GM18498 (cell line): ENCODE results near the gene ZNF521.

Experiments
- ATAC-seq: cut with Tn5 transposase; IDR thresholded peaks from one replicate; pipeline ENCODE4 v1.9.1; 2021; ENCODE audit warnings: mild to moderate bottlenecking, moderate library complexity; ENCODE audit not compliant: unreplicated experiment

ZNF521 gene

DNA sequence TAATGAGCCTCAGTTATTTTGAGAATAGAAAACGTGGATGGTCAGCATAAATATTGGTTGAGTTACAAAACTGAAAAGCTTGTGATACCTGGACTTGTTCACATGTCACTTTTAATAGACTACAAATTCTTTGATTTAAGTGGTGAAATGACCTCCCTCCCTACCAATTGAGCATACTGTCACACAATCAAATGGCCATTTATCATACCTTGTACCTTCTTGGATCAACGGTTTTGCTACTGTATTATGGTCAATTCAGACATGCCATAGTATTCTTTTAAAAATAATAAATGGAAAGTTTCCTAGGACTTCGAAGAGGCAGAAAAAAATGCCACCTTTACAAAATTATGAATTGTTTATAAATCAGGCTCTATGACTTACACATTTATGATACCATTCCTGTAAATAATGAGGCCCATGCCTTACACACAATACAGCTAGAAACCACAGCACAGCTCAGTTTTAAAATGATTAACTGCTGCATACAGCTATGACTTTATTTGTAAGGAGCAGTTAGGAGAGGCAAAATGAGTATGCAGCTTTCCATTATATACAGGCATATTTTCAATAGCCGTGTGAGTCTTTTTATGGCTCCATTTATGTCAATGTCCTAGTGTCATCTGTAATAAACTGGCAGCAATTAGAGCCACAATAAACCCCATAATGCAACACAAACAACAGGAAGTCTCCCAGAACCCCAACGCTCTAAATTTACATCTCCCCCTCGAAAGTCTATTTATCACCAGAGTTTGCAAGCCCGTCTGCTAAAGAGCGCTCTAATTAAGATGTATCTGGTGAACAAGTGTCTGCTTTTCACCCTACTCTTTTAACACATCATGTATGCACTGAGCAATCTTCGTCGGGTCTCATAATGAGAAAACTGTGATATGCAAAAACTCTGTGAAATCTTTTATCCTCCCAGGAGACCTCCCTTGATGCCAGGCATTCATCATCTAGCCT is 176.1 kb downstream of the ZNF521 start:
- no peak for ATAC-seq

DNA sequence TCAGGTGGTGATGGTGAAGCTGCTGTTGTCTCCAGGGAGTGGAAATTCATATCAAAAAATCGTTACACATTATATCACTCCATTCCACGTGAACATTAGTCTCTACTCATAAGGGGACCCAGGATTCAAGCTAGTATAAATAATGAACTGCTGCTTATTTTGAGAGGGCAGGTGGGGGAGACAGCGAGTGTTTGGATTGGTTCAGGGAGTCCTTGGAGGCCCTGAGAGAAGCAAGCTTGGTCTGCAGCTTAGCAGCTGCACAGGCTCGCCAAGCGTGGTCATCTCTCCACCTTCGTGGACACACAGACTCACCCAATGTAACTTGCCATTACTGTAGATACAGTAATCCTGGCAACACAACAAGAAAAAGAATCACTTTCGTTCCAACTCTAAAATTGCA is 177.6 kb downstream of the ZNF521 start:
- no peak for ATAC-seq

DNA sequence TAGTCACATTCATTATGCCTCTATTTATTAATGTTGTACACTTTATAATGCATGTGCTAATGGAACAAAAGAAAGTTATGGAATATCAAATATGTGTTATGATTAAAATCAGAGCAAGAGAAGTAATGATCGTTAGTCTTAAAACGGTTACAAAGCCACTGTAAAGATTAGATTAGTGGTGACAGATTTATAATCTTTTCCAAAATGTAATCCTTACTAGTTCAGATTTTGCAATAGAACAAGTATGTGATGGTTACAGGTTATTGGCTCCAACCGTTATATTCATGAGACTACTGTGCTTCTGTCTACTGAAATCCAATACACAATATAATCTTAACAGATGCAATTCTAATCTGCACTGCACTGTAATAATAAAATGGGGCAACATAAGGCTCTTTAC is 180.6 kb downstream of the ZNF521 start:
- no peak for ATAC-seq

DNA sequence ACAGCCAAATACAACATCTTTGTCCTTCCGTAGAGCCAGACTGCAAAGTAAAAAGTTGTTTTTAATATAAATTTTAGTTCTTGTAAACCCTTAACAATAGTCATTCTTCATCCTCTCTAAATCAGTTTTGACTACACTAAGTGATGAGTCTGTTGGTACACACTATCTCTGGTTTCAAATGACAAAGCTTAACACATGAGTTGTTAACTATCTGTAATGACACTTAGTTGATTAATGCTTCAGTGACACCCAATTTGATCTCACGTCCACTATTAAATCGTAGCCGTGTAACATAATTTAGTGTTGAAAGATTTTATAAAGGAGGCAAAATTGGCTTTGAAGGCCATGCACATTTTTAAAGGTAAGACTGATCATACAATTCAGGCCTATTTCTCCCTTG is 181.6 kb downstream of the ZNF521 start:
- ATAC-seq, result no peak

DNA sequence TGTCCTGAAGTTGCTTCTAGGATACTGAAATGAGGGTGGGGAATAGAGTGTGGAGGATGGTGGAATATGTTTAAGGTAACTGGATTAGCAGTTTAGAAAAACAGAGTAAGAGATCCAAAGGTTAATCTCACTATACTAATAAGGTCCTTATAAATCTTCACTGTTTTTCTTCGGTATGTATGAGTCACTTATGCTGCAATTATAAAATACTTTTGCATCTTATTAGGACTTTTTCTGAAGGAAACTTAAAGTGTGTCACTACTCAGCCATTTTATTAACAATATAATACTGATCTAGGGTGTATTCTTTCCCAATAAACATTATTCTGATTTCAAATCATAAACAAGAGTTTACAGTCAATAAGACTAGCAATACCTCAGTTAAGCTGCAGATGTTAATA is 182.3 kb downstream of the ZNF521 start:
- no peak for ATAC-seq

GRCh38 chr18:25167612-25168410 is 184.2 kb downstream of the ZNF521 start:
- no peak for ATAC-seq

- no peak for ATAC-seq
These were observed 185.9 kb downstream of the ZNF521 start for GRCh38 chr18:25166113-25166512.

- ATAC-seq, result peak; percentile 91
These were observed 186.8 kb downstream of the ZNF521 start for GRCh38 chr18:25164848-25165811.

GRCh38 chr18:25164211-25164847 is 187.6 kb downstream of the ZNF521 start:
- peak; percentile 38 for ATAC-seq

- ATAC-seq, result no peak
These were observed 198.5 kb downstream of the ZNF521 start for GRCh38 chr18:25153426-25153825.

DNA sequence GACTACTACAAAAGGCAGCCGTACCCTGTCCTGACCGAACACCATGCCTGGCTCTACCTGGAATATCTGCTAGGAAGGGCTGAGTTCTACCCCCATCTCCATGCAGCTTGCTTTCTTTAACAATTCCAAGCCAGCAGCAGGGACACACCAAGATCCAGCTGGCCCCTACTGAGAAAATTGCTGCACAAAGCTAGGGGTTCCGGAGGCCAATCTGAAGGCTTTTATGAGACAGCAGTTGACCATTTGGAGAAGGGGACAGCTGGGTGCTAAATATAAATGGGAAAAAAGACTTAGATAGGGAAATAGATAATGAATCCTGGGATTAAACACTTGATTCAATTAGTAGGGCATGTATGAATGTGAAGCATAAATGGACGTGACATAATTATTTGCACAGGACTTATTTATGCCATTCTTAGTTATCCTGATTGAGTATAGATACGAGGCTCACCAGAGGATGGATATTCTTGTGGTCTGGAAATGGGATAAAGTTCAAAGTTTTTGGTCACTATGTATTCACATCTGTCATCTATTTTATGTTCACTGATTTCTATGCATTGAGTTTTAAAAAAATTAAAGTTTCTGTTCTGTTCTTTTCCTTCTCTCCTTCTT is 204.0 kb downstream of the ZNF521 start:
- no peak for ATAC-seq

DNA sequence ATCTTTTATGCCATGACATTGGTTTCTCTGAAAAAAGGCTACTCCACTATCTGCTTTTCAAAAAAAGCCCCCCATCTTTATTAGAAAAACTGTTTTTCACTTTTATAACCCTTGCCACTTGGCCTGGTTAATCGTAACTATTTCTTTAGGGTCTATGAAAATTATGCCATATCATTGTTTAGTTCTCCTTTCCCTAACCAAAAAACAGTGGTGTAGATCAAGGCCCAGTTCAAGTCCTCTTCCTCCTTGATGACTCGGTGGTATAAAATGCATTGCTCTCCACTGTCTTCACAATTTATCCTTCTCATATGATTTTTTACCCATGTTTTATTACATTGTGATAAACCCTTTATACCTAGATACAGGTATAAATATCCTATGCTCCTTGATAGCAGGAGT is 205.5 kb downstream of the ZNF521 start:
- no peak for ATAC-seq

GRCh38 chr18:25145731-25146511 is 206.0 kb downstream of the ZNF521 start:
- no peak for ATAC-seq

- no peak for ATAC-seq
These were observed 207.1 kb downstream of the ZNF521 start for GRCh38 chr18:25144820-25145219.

- ATAC-seq, result no peak
These were observed 210.1 kb downstream of the ZNF521 start for GRCh38 chr18:25141886-25142285.

GRCh38 chr18:25141399-25141798 is 210.6 kb downstream of the ZNF521 start:
- ATAC-seq, result no peak

- ATAC-seq, result no peak
These were observed 211.0 kb downstream of the ZNF521 start for GRCh38 chr18:25140962-25141308.

DNA sequence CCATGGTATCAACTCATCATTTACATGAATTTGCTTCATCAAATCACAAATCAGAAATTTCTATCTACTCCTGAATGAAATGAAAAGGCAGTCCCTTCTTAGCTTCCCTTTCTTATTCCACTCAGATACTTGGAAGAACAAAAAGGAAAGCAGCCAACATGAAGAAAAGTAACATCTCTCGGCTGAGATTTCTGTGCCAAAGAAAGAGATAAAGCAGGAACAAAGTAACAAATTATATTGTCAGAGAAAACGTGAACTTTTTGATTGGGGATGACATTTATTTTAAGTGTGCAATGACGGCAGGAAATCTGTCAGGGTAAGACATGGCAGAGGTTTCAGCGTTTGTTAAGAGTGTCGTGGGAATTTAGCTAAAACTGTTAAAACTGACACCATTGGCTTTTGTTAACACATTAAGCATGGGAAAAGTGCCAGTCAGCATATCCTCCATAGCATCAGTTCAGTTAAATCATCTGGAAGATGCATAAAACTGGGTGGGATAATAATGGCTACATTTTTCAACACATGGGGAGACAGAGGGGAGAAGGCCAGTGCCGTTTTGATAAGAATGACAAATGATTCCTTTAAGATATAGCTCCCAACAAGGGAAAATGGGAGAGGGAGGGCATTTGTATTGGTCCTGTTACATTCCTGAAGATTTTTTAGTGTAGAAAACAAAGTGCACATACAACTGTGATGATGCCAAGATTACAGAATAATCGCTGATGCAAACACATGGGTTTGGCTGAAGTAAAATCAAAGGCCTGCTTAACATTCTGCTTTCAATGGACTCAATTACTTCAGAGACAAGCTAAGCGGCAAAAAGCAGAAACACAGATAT is 211.6 kb downstream of the ZNF521 start:
- ATAC-seq, result no peak

DNA sequence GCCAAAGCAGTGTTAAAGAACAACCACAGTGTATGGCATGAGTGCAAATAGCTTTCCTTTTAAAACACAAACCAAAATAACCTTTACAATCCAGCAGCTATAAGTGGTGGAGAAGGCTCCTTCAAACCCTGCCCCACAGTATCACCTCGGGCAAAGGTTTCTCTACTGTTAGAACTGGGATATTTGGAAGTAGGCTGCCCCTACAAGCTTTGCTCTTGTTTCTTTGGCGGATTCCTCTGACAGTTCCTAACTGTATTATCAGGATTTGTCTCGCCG is 214.8 kb downstream of the ZNF521 start:
- no peak for ATAC-seq
